Keratinocyte (primary cell): ENCODE data around the gene ST6GAL1. TPM values are rescaled to one million over a fixed set of nuclear protein-coding genes. Genes with fewer than 3 reads are reported as not detected.
"Not testable (repeated sequence)": the region's sequence is repeated elsewhere in the genome, so short reads cannot be mapped to it uniquely, and the experiment has no call there.

Experiments
- DNase-seq: peaks from one replicate; pipeline ENCODE4 v3.0.0-alpha.2; 2011; ENCODE audit warnings: low read depth, missing footprints, low spot score
- FAIRE-seq: peaks from 2 replicates; lab custom pipeline; 2011; peaks lifted over from hg19 to GRCh38; lab: Jason Lieb, UNC
- H2AFZ ChIP-seq: 2 replicates; pipeline ENCODE4 v1.6.0; 2012; ENCODE audit warnings: low read length, control low read depth, inconsistent platforms; ENCODE audit not compliant: control insufficient read depth
- H3K27ac ChIP-seq: 2 replicates; pipeline ENCODE4 v1.5.1; 2011; ENCODE audit warnings: low read length; ENCODE audit not compliant: control insufficient read depth, insufficient read depth
- H3K27me3 ChIP-seq: 3 replicates; pipeline ENCODE4 v1.6.0; 2011; ENCODE audit warnings: low read length; ENCODE audit not compliant: control insufficient read depth, insufficient read depth; ENCODE audit errors: extremely low read depth
- H3K36me3 ChIP-seq, 2 experiments: 2 replicates in 1 of 2; 3 replicates in 1 of 2; pipeline ENCODE4 v1.5.1; 2011; ENCODE audit warnings: low read length in 2 of 2, mild to moderate bottlenecking in 1 of 2; ENCODE audit not compliant: control insufficient read depth in 2 of 2, insufficient read depth in 2 of 2; ENCODE audit errors: extremely low read depth in 1 of 2
- H3K4me1 ChIP-seq: 3 replicates; pipeline ENCODE4 v1.5.1; 2011; ENCODE audit warnings: low read length; ENCODE audit not compliant: control insufficient read depth, insufficient read depth; ENCODE audit errors: extremely low read depth
- H3K4me2 ChIP-seq: 3 replicates; pipeline ENCODE4 v1.6.0; 2011; ENCODE audit warnings: low read depth, low read length; ENCODE audit not compliant: control insufficient read depth, insufficient read depth; ENCODE audit errors: extremely low read depth
- H3K4me3 ChIP-seq, 3 experiments: fragments of 200-600 bp in 1 of 3; sonication (generic) in 1 of 3; 2 replicates in 2 of 3; 3 replicates in 1 of 3; pipeline ENCODE4 v1.5.1; 2011 to 2016; ENCODE audit warnings: low read length in 3 of 3, mild to moderate bottlenecking in 3 of 3, control low read depth in 2 of 3, inconsistent platforms in 1 of 3, low read depth in 1 of 3, mixed read lengths in 1 of 3, mixed run types in 1 of 3, moderate library complexity in 1 of 3; ENCODE audit not compliant: control insufficient read depth in 2 of 3, insufficient read depth in 2 of 3; ENCODE audit errors: extremely low read depth in 1 of 3
- H3K79me2 ChIP-seq: 2 replicates; pipeline ENCODE4 v1.6.0; 2012; ENCODE audit warnings: low read length; ENCODE audit not compliant: control insufficient read depth, insufficient read depth
- H3K9ac ChIP-seq: 3 replicates; pipeline ENCODE4 v1.6.0; 2011; ENCODE audit warnings: low read length; ENCODE audit not compliant: control insufficient read depth, insufficient read depth; ENCODE audit errors: extremely low read depth
- H3K9me1 ChIP-seq: 3 replicates; pipeline ENCODE4 v1.6.0; 2011; ENCODE audit warnings: low read length; ENCODE audit not compliant: control insufficient read depth, insufficient read depth; ENCODE audit errors: extremely low read depth
- H3K9me3 ChIP-seq: 2 replicates; pipeline ENCODE4 v1.5.1; 2012; ENCODE audit warnings: low read depth, low read length; ENCODE audit not compliant: control insufficient read depth
- H4K20me1 ChIP-seq: 3 replicates; pipeline ENCODE4 v1.6.0; 2011; ENCODE audit warnings: low read length; ENCODE audit not compliant: control insufficient read depth, insufficient read depth; ENCODE audit errors: extremely low read depth
- CTCF ChIP-seq, 3 experiments: IDR thresholded peaks in 1 of 3; conservative IDR thresholded peaks in 1 of 3; optimal IDR thresholded peaks in 1 of 3; 2 replicates in 2 of 3; 3 replicates in 1 of 3; pipeline versions ENCODE3 to v1.5.1; 2011; ENCODE audit warnings: low read length in 3 of 3, mild to moderate bottlenecking in 3 of 3, moderate library complexity in 2 of 3, control low read depth in 1 of 3, inconsistent platforms in 1 of 3; ENCODE audit not compliant: insufficient read depth in 2 of 3; ENCODE audit errors: extremely low read depth in 1 of 3
- EZH2 ChIP-seq: IDR thresholded peaks from one replicate; pipeline ENCODE4 v1.6.1; 2012; ENCODE audit warnings: inconsistent platforms, mild to moderate bottlenecking, low read length, moderate library complexity
- dilution Hi-C: fragments of 300-500 bp; cut with MboI; formaldehyde crosslinking; loops from one replicate; pipeline ENCODE4 v1.7.0; 2020; ENCODE audit warnings: low sequenced_read_pairs; ENCODE audit not compliant: extremely low pct_ligation_motif_present
- polyA plus RNA-seq, 5 experiments: library from polyadenylated mRNA; depleted of rRNA in 3 of 5; stranded (reverse) in 3 of 5; stranded (forward) in 1 of 5; unstranded in 1 of 5; fragments of >200 nt; gene quantifications; 1 replicate in 1 of 5; 2 replicates in 3 of 5; 3 replicates in 1 of 5; pipeline versions ENCODE4 v1.2.1 to v1.2.3, GENCODE V29; 2011 to 2012; ENCODE audit warnings: missing spikeins in 2 of 5, low read depth in 1 of 5, low replicate concordance in 1 of 5

The ST6GAL1 gene
- polyA plus RNA-seq, 1 donor (not counting 4 experiments of a cell fraction or from before 2014, with no cell fraction given): 7.5 TPM

- Histone ChIP-seq H3K9me1 (no peaks in the 10 kb centered on the region), H2AFZ (no peak overlapping the region), H4K20me1 (no peaks in the 10 kb centered on the region), H3K27ac (peak overlapping the region; percentile 22), H3K4me3 (no peak overlapping the region), H3K9me3 (no peaks in the 10 kb centered on the region), H3K79me2 (no peaks in the 10 kb centered on the region), H3K4me1 (peaks cover 13% of the 10 kb centered on the region), H3K36me3 (no peaks in the 10 kb centered on the region), H3K4me2 (peak overlapping the region; percentile 40), H3K9ac (no peak overlapping the region), H3K27me3 (no peaks in the 10 kb centered on the region)
- FAIRE-seq (no peak), DNase-seq (no peak)
- TF ChIP-seq CTCF (optimal IDR thresholded peaks at IDR 0.05 in 1 of 3, IDR thresholded peaks at IDR 0.05 in 1 of 3, conservative IDR thresholded peaks at IDR 0.05 in 1 of 3; ENCODE audit: extremely low read depth in 1 of 3, insufficient read depth in 2 of 3, low read length in 3 of 3) (no peak), EZH2 (no peak)
- dilution Hi-C loops: no loop called here
Measured at GRCh38 chr3:186991470-186991869, 61.1 kb downstream of the ST6GAL1 start.

- H3K9me3 ChIP-seq, dilution Hi-C loops, H3K27ac ChIP-seq, H3K9me1 ChIP-seq, H4K20me1 ChIP-seq, FAIRE-seq, H2AFZ ChIP-seq, H3K79me2 ChIP-seq, H3K27me3 ChIP-seq, H3K4me2 ChIP-seq, H3K4me3 ChIP-seq, H3K9ac ChIP-seq, H3K36me3 ChIP-seq, DNase-seq: not testable (repeated sequence)
- H3K4me1 ChIP-seq: peaks cover 13% of the 10 kb centered on the region
Measured at GRCh38 chr3:186992096-186992495, 61.8 kb downstream of the ST6GAL1 start.

GRCh38 chr3:186993210-186993782 is 63.0 kb downstream of the ST6GAL1 start:
- FAIRE-seq (no peak), DNase-seq (no peak)
- H3K4me3 ChIP-seq: no peak overlapping the region
- no peak overlapping the region for H3K27ac ChIP-seq
- no peak overlapping the region for H3K4me2 ChIP-seq
- H3K36me3 ChIP-seq: no peaks in the 10 kb centered on the region
- no peaks in the 10 kb centered on the region for H3K79me2 ChIP-seq
- TF ChIP-seq CTCF (optimal IDR thresholded peaks at IDR 0.05 in 1 of 3, IDR thresholded peaks at IDR 0.05 in 1 of 3, conservative IDR thresholded peaks at IDR 0.05 in 1 of 3; ENCODE audit: extremely low read depth in 1 of 3, insufficient read depth in 2 of 3, low read length in 3 of 3): no peak
- no peak for TF ChIP-seq EZH2
- H2AFZ ChIP-seq: no peak overlapping the region
- H3K9me1 ChIP-seq: no peaks in the 10 kb centered on the region
- no peaks in the 10 kb centered on the region for H3K27me3 ChIP-seq
- no peaks in the 10 kb centered on the region for H3K9me3 ChIP-seq
- no peak overlapping the region for H3K9ac ChIP-seq
- peaks cover 13% of the 10 kb centered on the region for H3K4me1 ChIP-seq
- dilution Hi-C loops: no loop called here
- H4K20me1 ChIP-seq: no peaks in the 10 kb centered on the region
